HepG2 (cell line): ENCODE data around the gene TPGS1. TPM values are rescaled to one million over a fixed set of nuclear protein-coding genes. Genes with fewer than 3 reads are reported as not detected.

Experiments used
- CAMTA2 ChIP-seq: sonication (generic); formaldehyde crosslinking; IDR thresholded peaks from 2 replicates; pipeline ENCODE4 v1.4.0; 2020; ENCODE audit warnings: mild to moderate bottlenecking, missing genetic modification reagents, borderline replicate concordance
- HNF4A ChIP-seq: sonication (generic); formaldehyde crosslinking; IDR thresholded peaks from 2 replicates; pipeline ENCODE4 v1.4.0; 2020; ENCODE audit warnings: missing genetic modification reagents
- KIAA2018 ChIP-seq: sonication (generic); formaldehyde crosslinking; IDR thresholded peaks from 2 replicates; pipeline ENCODE4 v1.5.0; 2020; ENCODE audit warnings: mild to moderate bottlenecking, missing genetic modification reagents, borderline replicate concordance
- NAIF1 ChIP-seq: sonication (generic); formaldehyde crosslinking; IDR thresholded peaks from 2 replicates; pipeline ENCODE4 v1.5.0; 2020; ENCODE audit warnings: mild to moderate bottlenecking, missing genetic modification reagents, borderline replicate concordance
- PAF1 ChIP-seq: IDR thresholded peaks from 2 replicates; pipeline ENCODE4 v1.6.1; 2016; ENCODE audit warnings: missing genetic modification reagents, missing compliant biosample characterization
- PAWR ChIP-seq: sonication (generic); formaldehyde crosslinking; IDR thresholded peaks from 2 replicates; pipeline ENCODE4 v1.4.0; 2020; ENCODE audit warnings: missing genetic modification reagents, mild to moderate bottlenecking, borderline replicate concordance
- PHF20 ChIP-seq: sonication (generic); formaldehyde crosslinking; IDR thresholded peaks from 2 replicates; pipeline ENCODE4 v1.5.0; 2020; ENCODE audit warnings: mild to moderate bottlenecking, missing genetic modification reagents
- SP2 ChIP-seq: sonication (generic); formaldehyde crosslinking; IDR thresholded peaks from 2 replicates; pipeline ENCODE4 v1.5.1; 2020; ENCODE audit warnings: mild to moderate bottlenecking, missing genetic modification reagents
- TCF12 ChIP-seq, 2 experiments: fragments of 450-650 bp in 1 of 2; sonication (generic) in 1 of 2; formaldehyde crosslinking in 1 of 2; IDR thresholded peaks; 2 replicates each; pipeline versions ENCODE4 v1.6.1 to v1.8.0; 2017 to 2022; ENCODE audit warnings: antibody characterized with exemption in 1 of 2, mild to moderate bottlenecking in 1 of 2, missing genetic modification reagents in 1 of 2, moderate library complexity in 1 of 2
- TGIF2 ChIP-seq: IDR thresholded peaks from 2 replicates; pipeline ENCODE4 v1.6.1; 2016; ENCODE audit warnings: control low read depth, missing compliant biosample characterization
- YEATS2 ChIP-seq: sonication (generic); formaldehyde crosslinking; IDR thresholded peaks from 2 replicates; pipeline ENCODE4 v1.4.0; 2020; ENCODE audit warnings: missing genetic modification reagents, borderline replicate concordance
- ZBTB21 ChIP-seq: sonication (generic); formaldehyde crosslinking; IDR thresholded peaks from 2 replicates; pipeline ENCODE4 v1.4.0; 2020; ENCODE audit warnings: missing genetic modification reagents
- ZFAT ChIP-seq: sonication (generic); formaldehyde crosslinking; conservative IDR thresholded peaks from 2 replicates; pipeline ENCODE4 v1.8.1; 2023; ENCODE audit warnings: missing genetic modification reagents, inconsistent platforms
- ZFP36L1 ChIP-seq: sonication (generic); formaldehyde crosslinking; IDR thresholded peaks from 2 replicates; pipeline ENCODE4 v1.8.0; 2022; ENCODE audit warnings: mild to moderate bottlenecking, missing genetic modification reagents, moderate library complexity
- ZNF143 ChIP-seq: sonication (generic); formaldehyde crosslinking; IDR thresholded peaks from 2 replicates; pipeline ENCODE4 v1.4.0; 2020; ENCODE audit warnings: missing genetic modification reagents
- ZNF160 ChIP-seq: sonication (generic); formaldehyde crosslinking; IDR thresholded peaks from 2 replicates; pipeline ENCODE4 v1.8.0; 2022; ENCODE audit warnings: mild to moderate bottlenecking, inconsistent platforms, missing genetic modification reagents
- ZNF234 ChIP-seq: sonication (generic); formaldehyde crosslinking; conservative IDR thresholded peaks from 2 replicates; pipeline ENCODE4 v1.5.1; 2020; ENCODE audit warnings: mild to moderate bottlenecking, missing genetic modification reagents
- ZNF282 ChIP-seq: fragments of 450-650 bp; IDR thresholded peaks from 2 replicates; pipeline ENCODE4 v1.6.1; 2018; ENCODE audit not compliant: partially characterized antibody
- ZNF530 ChIP-seq: sonication (generic); formaldehyde crosslinking; IDR thresholded peaks from 2 replicates; pipeline ENCODE4 v1.5.0; 2020; ENCODE audit warnings: low read depth, mild to moderate bottlenecking, missing genetic modification reagents
- ZNF768 ChIP-seq: sonication (generic); formaldehyde crosslinking; IDR thresholded peaks from 2 replicates; pipeline ENCODE4 v1.4.0; 2020; ENCODE audit warnings: missing genetic modification reagents
- polyA plus RNA-seq, 8 experiments: library from polyadenylated mRNA; depleted of rRNA in 3 of 8; stranded (reverse) in 7 of 8; unstranded in 1 of 8; fragments of >200 nt; fragmentation: Illumina TruSeq in 4 of 8; extraction: Trizol in 4 of 8; gene quantifications; 2 replicates each; pipeline versions ENCODE4 v1.2.1 to v1.2.3, GENCODE V29; 2011 to 2016; ENCODE audit warnings: low read depth in 4 of 8, missing spikeins in 1 of 8, mixed read lengths in 1 of 8; ENCODE audit not compliant: insufficient read depth in 1 of 8
- total RNA-seq, 5 experiments: library from RNA; depleted of rRNA; stranded (reverse); fragments of >200 nt; fragmentation: Illumina TruSeq; extraction: Trizol; gene quantifications; 2 replicates each; pipeline ENCODE4 v1.2.3, GENCODE V29; 2016; ENCODE audit warnings: low read depth in 1 of 5
- TF ChIP-seq, protein P1 (sequence below): sonication (generic); formaldehyde crosslinking; IDR thresholded peaks from 2 replicates; pipeline ENCODE4 v1.8.0; 2022; ENCODE audit warnings: missing genetic modification reagents, mild to moderate bottlenecking, inconsistent platforms, borderline replicate concordance

The TPGS1 gene
- total and polyA plus RNA-seq, 2 of the 13 experiments (the other 11 are each of a cell fraction or from before 2014, with no cell fraction given), result 1.1 to 6.2 TPM

DNA sequence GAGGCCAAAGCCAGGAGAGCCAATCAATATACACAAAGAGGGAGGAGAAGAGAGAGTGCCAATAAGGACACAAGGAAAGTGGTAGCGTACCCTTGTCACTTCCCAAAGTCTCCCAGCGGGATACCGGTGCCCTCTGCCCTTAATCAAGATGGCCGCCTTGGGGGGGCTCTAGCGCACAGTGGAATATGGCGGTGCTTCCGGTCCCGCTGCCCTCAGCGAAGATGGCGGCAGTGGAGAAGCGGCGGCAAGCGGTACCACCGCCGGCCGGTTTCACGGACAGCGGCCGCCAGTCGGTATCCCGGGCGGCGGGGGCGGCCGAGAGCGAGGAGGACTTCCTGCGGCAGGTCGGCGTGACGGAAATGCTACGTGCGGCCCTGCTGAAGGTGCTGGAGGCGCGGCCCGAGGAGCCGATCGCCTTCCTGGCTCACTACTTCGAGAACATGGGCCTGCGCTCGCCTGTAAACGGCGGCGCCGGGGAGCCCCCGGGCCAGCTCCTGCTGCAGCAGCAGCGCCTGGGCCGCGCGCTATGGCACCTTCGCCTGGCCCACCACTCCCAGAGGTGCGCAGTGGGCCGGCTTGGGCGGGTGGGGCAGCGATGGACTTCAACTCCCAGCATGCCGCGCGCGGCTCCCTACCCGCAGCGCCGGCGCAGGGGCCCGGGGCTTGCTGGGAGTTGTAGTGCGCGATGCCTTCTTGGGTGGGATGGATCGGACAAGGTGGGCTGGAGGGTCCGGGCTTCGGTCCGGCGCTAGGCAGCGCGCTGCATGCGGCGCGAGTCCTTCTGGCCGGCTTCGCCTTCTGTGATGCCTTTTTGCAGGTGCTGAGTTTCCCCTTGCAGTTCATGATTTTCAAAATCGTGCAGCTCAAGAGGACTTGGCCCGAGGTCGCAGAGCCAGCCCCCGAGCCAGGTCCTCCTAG lies at the start of gene TPGS1 (continued):
- peak; percentile 51 for TF ChIP-seq PHF20 (CRISPR knock-in tag)
- peak; percentile 54; the same call in 1 of the 2 replicates for TF ChIP-seq ZNF768 (CRISPR knock-in tag)
- TF ChIP-seq SP2 (CRISPR knock-in tag), result peak; percentile 75
- TF ChIP-seq YEATS2, result peak; percentile 59; the same call in 1 of the 2 replicates
- no peak for TF ChIP-seq ZFP36L1 (CRISPR knock-in tag)
- TF ChIP-seq ZNF530, result no peak
- TF ChIP-seq PAWR (CRISPR knock-in tag), result no peak
- TF ChIP-seq ZBTB21 (CRISPR knock-in tag), result 0 out of 2 replicates have a peak, but pooled peaks have one; percentile 36
- TF ChIP-seq NAIF1 (CRISPR knock-in tag), result no peak
- TF ChIP-seq ZNF160 (CRISPR knock-in tag), result 0 out of 2 replicates have a peak, but pooled peaks have one; percentile 59
- no peak for TF ChIP-seq TCF12 (IDR thresholded peaks at IDR 0.05)
- no peak; the same call in 1 of the 2 replicates for TF ChIP-seq TCF12 (CRISPR knock-in tag; IDR thresholded peaks at IDR 0.05)
- 0 out of 2 replicates have a peak, but pooled peaks have one; percentile 44 for TF ChIP-seq KIAA2018
- TF ChIP-seq HNF4A (CRISPR knock-in tag), result no peak
- TF ChIP-seq ZFAT (CRISPR knock-in tag), result no peak
- TF ChIP-seq ZNF282, result no peak
- TF ChIP-seq ZNF143 (CRISPR knock-in tag), result peak; percentile 96
- no peak for TF ChIP-seq ZNF234
- TF ChIP-seq, protein P1, sequence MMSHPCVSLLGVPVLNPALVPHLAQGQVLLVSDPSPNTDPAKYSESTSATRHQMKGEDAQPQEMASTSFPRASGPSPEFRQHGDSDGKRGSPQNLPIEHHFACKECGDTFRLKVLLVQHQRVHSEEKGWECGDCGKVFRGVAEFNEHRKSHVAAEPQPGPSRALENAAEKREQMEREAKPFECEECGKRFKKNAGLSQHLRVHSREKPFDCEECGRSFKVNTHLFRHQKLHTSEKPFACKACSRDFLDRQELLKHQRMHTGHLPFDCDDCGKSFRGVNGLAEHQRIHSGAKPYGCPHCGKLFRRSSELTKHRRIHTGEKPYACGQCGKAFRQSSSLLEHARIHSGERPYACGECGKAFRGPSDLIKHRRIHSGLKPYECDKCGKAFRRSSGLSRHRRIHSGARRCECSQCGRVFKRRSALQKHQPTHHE (CRISPR knock-in tag), result peak; percentile 87
- TF ChIP-seq CAMTA2 (CRISPR knock-in tag), result peak; percentile 80
- no peak for TF ChIP-seq PAF1 (CRISPR knock-in tag)
- TF ChIP-seq TGIF2, result no peak
